GM21360 (cell line): Measurements from ENCODE around the gene ONECUT1.

ENCODE experiments used
- ATAC-seq: cut with Tn5 transposase; IDR thresholded peaks from one replicate; pipeline ENCODE4 v1.9.1; 2021; ENCODE audit warnings: mild to moderate bottlenecking, moderate library complexity; ENCODE audit not compliant: unreplicated experiment

Gene ONECUT1

GRCh38 chr15:52734329-52734728 lies 55.8 kb downstream of the ONECUT1 start:
- no peak for ATAC-seq

GRCh38 chr15:52733696-52734255 lies 56.4 kb downstream of the ONECUT1 start:
- no peak for ATAC-seq

- no peak for ATAC-seq
Measured at GRCh38 chr15:52733088-52733487, 57.0 kb downstream of the ONECUT1 start.

GRCh38 chr15:52732551-52732950 lies 57.6 kb downstream of the ONECUT1 start:
- ATAC-seq: no peak

GRCh38 chr15:52731732-52732470 lies 58.2 kb downstream of the ONECUT1 start:
- no peak for ATAC-seq

- no peak for ATAC-seq
Measured at GRCh38 chr15:52731004-52731403, 59.1 kb downstream of the ONECUT1 start.

GRCh38 chr15:52730594-52730993 lies 59.5 kb downstream of the ONECUT1 start:
- ATAC-seq: no peak

GRCh38 chr15:52730173-52730572 lies 60.0 kb downstream of the ONECUT1 start:
- no peak for ATAC-seq

GRCh38 chr15:52728899-52729298 lies 61.2 kb downstream of the ONECUT1 start:
- ATAC-seq: no peak

GRCh38 chr15:52727815-52728214 lies 62.3 kb downstream of the ONECUT1 start:
- no peak for ATAC-seq

GRCh38 chr15:52726195-52726594 lies 63.9 kb downstream of the ONECUT1 start:
- ATAC-seq: no peak

GRCh38 chr15:52718551-52718950 lies 71.6 kb downstream of the ONECUT1 start:
- ATAC-seq: no peak

- no peak for ATAC-seq
Measured at GRCh38 chr15:52717924-52718323, 72.2 kb downstream of the ONECUT1 start.

GRCh38 chr15:52717481-52717880 lies 72.7 kb downstream of the ONECUT1 start:
- ATAC-seq: no peak

- ATAC-seq: no peak
Measured at GRCh38 chr15:52716536-52716935, 73.6 kb downstream of the ONECUT1 start.

GRCh38 chr15:52715411-52715810 lies 74.7 kb downstream of the ONECUT1 start:
- no peak for ATAC-seq

GRCh38 chr15:52714968-52715367 lies 75.2 kb downstream of the ONECUT1 start:
- ATAC-seq: no peak

- ATAC-seq: no peak
Measured at GRCh38 chr15:52710708-52711389, 79.3 kb downstream of the ONECUT1 start.

- ATAC-seq: peak; percentile 44
Measured at GRCh38 chr15:52710050-52710707, 80.0 kb downstream of the ONECUT1 start.

GRCh38 chr15:52709187-52709981 lies 80.8 kb downstream of the ONECUT1 start:
- ATAC-seq: peak; percentile 77
